ENCODE measurements around the gene ARHGAP44.

GRCh38 chr17:12922120-12922519, 132.8 kb downstream of the ARHGAP44 start:
- TF ChIP-seq CTCF (IDR thresholded peaks at IDR 0.05; ENCODE audit: insufficient read depth, low read length) = no peak
- TF ChIP-seq POLR2AphosphoS5 (IDR thresholded peaks at IDR 0.05; ENCODE audit: low read depth) = no peak
- TF ChIP-seq GABPA (IDR thresholded peaks at IDR 0.05; ENCODE audit: low read depth) = no peak
- TF ChIP-seq REST (IDR thresholded peaks at IDR 0.05; ENCODE audit: insufficient replicate concordance, low read depth) = no peak
- no peak for TF ChIP-seq SPI1 (IDR thresholded peaks at IDR 0.05; ENCODE audit: borderline replicate concordance, low read depth)
